Measurements from ENCODE around the gene ZNF619. TPM values are rescaled to one million over a fixed set of nuclear protein-coding genes. Genes with fewer than 3 reads are reported as not detected.
"Not testable (repeated sequence)": the region's sequence is repeated elsewhere in the genome, so short reads cannot be mapped to it uniquely, and the experiment has no call there.

The ZNF619 gene
- total and polyA plus RNA-seq, 11 donors = 1.3 to 8.2 (median 4.8) TPM

GRCh38 chr3:40455328-40455727, 21.6 kb upstream of the ZNF619 start:
- Histone ChIP-seq H3K9me3 (no peaks in the 10 kb centered on the region), H3K4me1 (peaks cover 11 to 45% (median 30%) of the 10 kb centered on the region in 12 donors), H3K36me3 (peaks cover 0 to 36% (median 28%) of the 10 kb centered on the region in 9 donors), H3K4me3 (no peak overlapping the region), H3K27ac (no peak overlapping the region), H3K27me3 (no peaks in the 10 kb centered on the region)
- WGBS, 4 donors = 81 to 87% (median 85%) methylated on average over 4 of the region's 4 CpGs
- ATAC-seq (no peak), DNase-seq (no peak)
- intact Hi-C loops (cut with DNase I) = loop anchor here in 9 of 10 donors (5.0 to 10.0 kb wide), 6 partner anchors 67 to 251 kb away; partner anchors contain the start of gene ZNF621 (in 4 of the 9)
- TF ChIP-seq POLR2A (IDR thresholded peaks at IDR 0.05) = no peak

- Histone ChIP-seq H3K4me1 (peaks cover 11 to 45% (median 30%) of the 10 kb centered on the region in 12 donors), H3K27ac (peak overlapping the region; percentile 73 to 93 (median 86)), H3K4me3 (peak overlapping the region; percentile 53 to 99 (median 88)), H3K36me3 (peaks cover 2 to 37% (median 31%) of the 10 kb centered on the region in 9 donors), H3K9me3 (no peaks in the 10 kb centered on the region), H3K27me3 (no peaks in the 10 kb centered on the region)
- ATAC-seq (no peak), DNase-seq (no peak)
- WGBS, 4 donors = 43 to 59% (median 52%) methylated on average over 29 of the region's 29 CpGs
- intact Hi-C loops (cut with DNase I) = loop anchor here in 9 of 10 donors (2.0 to 10.0 kb wide), 7 partner anchors 66 to 252 kb away; partner anchors contain the start of gene ZNF621 (in 5 of the 9)
- no peak for TF ChIP-seq CTCF (IDR thresholded peaks at IDR 0.05)
- no peak for TF ChIP-seq POLR2A (IDR thresholded peaks at IDR 0.05)
Measured at GRCh38 chr3:40456279-40456939, 20.5 kb upstream of the ZNF619 start.

- Histone ChIP-seq H3K4me1 (peaks cover 11 to 38% (median 27%) of the 10 kb centered on the region in 12 donors), H3K9me3 (no peaks in the 10 kb centered on the region), H3K27me3 (no peaks in the 10 kb centered on the region), H3K4me3 (peak within 1 kb of the TSS; percentile 53 to 99 (median 88)), H3K36me3 (peaks cover 2 to 43% (median 39%) of the 10 kb centered on the region in 9 donors), H3K27ac (peak within 1 kb of the TSS; percentile 73 to 93 (median 88))
- TF ChIP-seq POLR2A (IDR thresholded peaks at IDR 0.05) (peak; percentile 36 to 89), CTCF (IDR thresholded peaks at IDR 0.05) (no peak)
- peak; percentile 86 to 92 (median 89) for ATAC-seq
- intact Hi-C loops (cut with DNase I) = loop anchor here in 9 of 10 donors (2.0 to 10.0 kb wide), 7 partner anchors 65 to 252 kb away; partner anchors contain the start of gene ZNF621 (in 5 of the 9)
- 0 to 1% (median 0%) methylated on average over 32 to 79 of the region's 79 CpGs for WGBS, 4 donors
- peak; percentile 96 to 98 (median 96) for DNase-seq
Measured at GRCh38 chr3:40456940-40457823, 19.7 kb upstream of the ZNF619 start, which contains the start of gene RPL14. TSS of gene RPL14 (plus strand) at chr3:40457339. CDS start at chr3:40457472, 133 bp downstream.

- no peaks in the 10 kb centered on the region for H3K9me3 ChIP-seq
- intact Hi-C loops (cut with DNase I) = loop anchor here in 9 of 10 donors (5.0 to 10.0 kb wide), 6 partner anchors 64 to 254 kb away; partner anchors contain the start of gene ZNF621 (in 4 of the 9)
- ATAC-seq (no peak), DNase-seq (no peak)
- peak overlapping the region in 9 of 12 donors; percentile 70 to 99 (median 93) for H3K4me3 ChIP-seq
- peaks cover 9 to 32% (median 22%) of the 10 kb centered on the region in 12 donors for H3K4me1 ChIP-seq
- H3K27ac ChIP-seq = no peak overlapping the region
- peaks cover 4 to 56% (median 52%) of the 10 kb centered on the region in 9 donors for H3K36me3 ChIP-seq
- TF ChIP-seq CTCF (IDR thresholded peaks at IDR 0.05) (no peak), POLR2A (IDR thresholded peaks at IDR 0.05) (no peak)
- 92 to 97% (median 95%) methylated on average over 4 of the region's 4 CpGs for WGBS, 4 donors
- H3K27me3 ChIP-seq = no peaks in the 10 kb centered on the region
Measured at GRCh38 chr3:40458473-40458872, 18.4 kb upstream of the ZNF619 start.

- WGBS, 4 donors = 85 to 88% (median 87%) methylated on average over 6 of the region's 6 CpGs
- ATAC-seq; H3K27ac ChIP-seq; H3K4me3 ChIP-seq; H3K27me3 ChIP-seq; H3K9me3 ChIP-seq; intact Hi-C loops (cut with DNase I); DNase-seq: not testable (repeated sequence)
- peaks cover 6 to 74% (median 68%) of the 10 kb centered on the region in 9 donors for H3K36me3 ChIP-seq
- peaks cover 5 to 32% (median 18%) of the 10 kb centered on the region in 12 donors for H3K4me1 ChIP-seq
Measured at GRCh38 chr3:40460481-40460880, 16.4 kb upstream of the ZNF619 start.
